ENCODE results near the gene VEGFC. TPM values are rescaled to one million over a fixed set of nuclear protein-coding genes. Genes with fewer than 3 reads are reported as not detected.

The VEGFC gene
- polyA plus RNA-seq, 3 donors = 17.4 to 20.8 (median 18.9) TPM

DNA sequence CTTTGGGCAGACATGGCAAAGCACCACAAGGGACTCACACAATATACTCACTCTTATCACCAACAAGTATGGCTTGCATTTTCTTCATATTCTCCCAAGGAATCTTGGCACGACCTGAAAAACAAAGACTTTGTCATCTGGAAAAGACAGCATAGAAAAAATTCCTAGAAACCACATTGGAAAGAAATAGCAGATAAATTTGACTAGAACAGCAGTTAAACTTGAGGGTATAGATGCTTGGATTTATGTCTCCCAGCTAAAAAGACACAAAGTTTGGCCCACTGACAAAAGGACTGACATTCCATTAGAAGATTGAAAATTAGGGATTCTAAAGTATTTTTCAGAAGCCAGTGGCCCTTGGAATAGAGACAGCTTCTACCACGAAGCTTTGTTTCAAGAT is 6.9 kb upstream of the VEGFC start:
- no peak for DNase-seq (ENCODE audit: low read depth in 3 of 3, low spot score in 2 of 3)

DNA sequence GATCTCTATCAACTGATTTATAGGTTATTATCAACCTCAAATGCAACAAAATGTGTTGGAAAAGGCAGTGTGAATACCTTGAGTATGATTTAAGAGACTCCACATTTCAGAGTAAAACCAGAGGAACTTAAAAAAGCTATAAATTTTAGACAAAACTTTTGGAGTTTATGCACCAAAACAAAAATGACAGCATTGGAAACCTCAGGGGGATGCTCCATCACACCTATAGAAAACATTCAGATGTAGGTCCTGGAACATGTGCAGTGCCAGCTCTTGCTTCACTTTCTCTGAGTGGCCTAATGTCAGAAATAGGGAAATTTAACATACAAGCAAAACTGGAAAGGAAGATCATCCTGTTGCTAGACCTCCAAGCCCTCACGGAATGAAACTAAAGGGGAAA is 5.8 kb upstream of the VEGFC start:
- DNase-seq (ENCODE audit: low read depth in 3 of 3, low spot score in 2 of 3) = no peak

DNA sequence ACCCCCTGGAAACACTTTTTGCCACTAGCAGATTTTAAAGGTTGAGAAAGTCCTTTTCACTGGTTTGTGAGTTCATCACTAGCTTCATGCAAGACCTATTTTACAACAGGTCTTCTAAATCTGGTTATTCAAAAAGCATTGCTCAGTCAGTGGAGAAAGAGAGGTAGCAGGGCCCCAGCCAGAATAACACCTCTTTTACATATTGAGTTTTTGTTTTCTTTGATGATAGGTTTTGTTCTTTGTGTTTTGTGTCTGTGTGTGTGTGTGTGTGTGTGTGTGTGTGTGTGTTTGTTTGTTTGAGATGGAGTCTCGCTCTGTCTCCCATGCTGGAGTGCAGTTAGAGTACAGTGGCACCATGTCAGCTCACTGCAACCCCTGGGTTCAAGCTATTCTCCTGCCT is 2.7 kb upstream of the VEGFC start:
- no peak for DNase-seq (ENCODE audit: low read depth in 3 of 3, low spot score in 2 of 3)

DNA sequence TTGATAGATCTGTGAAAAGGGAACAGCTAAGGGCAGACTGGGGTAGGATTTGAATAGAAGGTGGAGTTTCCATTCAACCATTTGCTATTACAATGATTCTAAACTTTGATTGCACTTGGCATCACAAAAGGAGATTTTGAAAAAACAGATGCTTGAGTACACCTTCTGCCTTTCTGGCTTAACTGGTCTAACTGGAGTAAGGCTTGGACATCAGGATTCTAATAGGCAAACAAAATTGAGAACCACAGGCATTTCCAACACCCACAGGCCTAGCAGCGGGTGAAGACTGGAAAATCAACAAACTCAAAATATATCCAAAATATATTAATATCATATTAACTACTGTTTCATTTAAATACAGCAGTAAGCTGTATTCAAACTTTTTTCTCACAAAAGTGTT is 1.9 kb upstream of the VEGFC start:
- DNase-seq (ENCODE audit: low read depth in 3 of 3, low spot score in 2 of 3) = no peak

DNA sequence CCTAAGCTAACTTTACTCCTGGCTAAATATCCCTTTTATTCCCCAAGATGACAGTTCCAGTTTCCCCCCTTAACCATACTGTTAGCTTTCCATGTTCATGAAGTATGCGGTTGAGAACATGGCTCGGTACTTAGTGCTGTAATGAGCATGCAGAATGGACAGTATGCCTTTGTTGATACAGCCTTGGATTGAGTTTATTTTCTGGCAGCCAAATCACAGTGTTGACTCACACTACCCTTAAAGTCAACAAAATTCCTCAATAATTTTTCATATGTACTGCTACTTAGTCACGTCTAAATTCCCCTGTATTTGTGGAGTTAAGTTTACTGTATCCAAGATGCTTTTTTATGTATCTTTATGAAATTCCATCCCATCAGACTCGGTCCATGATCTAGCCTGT is 1.4 kb upstream of the VEGFC start:
- no peak for DNase-seq (ENCODE audit: low read depth in 3 of 3, low spot score in 2 of 3)

DNA sequence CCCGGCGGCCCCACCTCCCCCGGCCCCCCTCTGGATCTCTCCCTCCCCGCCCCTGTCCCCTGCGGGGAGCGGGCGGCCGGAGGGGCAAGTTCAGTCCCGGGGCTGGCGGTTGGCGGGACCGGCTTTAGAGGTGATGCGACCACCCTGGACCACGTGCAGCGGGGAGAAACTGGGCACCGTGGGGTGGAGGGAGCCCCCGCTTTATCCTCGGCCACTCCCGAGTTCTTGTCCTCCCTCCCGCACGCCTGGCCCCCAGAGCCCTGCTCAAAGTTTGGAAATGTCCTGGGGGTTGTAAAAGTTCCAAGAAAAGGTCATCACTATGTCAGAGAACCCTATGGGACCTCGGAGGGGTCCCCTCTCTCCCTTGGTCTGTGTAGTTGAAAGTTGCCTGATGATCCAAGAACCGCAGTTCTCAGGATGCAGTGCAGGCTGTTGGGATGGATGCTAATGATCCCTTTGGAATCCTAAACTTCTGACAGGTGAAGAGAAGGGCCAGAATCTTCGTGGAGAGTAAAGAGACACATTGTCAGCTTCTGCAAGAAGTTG is 411 bp upstream of the VEGFC start:
- DNase-seq (ENCODE audit: low read depth in 3 of 3, low spot score in 2 of 3) = no peak

DNA sequence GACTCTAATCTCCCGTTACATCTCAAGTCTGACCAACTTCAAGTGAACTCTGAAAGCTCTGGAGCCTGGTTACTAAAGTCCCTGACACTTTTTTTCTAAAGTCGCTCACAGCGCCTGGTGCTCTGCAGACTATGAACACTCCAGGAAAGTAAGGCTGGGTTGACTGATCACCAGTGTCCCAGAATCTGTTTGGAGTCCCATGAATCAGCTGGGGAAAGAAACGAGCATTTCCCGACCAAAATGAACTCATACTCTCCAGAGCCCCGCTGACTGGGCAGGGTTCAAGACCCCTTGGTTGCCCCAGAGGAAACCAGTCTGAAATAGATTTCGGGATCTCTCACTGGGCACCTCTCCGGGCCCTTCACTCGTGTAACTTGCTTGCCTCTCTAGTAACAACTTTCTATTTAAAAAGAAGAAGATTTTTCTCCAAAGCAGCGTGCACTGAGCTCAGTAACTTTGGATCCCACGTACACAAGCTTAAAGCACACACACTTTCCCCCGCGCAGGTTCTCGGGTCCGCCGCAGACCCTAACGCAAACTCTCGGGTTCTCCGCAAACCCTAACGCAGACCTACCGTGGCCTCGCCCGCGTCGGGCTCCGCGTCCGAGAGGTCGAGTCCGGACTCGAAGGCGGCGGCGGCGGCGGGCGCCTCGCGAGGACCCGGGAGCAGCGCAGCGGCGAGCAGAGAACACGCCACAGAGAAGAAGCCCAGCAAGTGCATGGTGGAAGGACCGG is 964 bp downstream of the VEGFC start:
- DNase-seq (ENCODE audit: low read depth in 3 of 3, low spot score in 2 of 3) = peak in 2 of 3 donors; percentile 23 to 39

DNA sequence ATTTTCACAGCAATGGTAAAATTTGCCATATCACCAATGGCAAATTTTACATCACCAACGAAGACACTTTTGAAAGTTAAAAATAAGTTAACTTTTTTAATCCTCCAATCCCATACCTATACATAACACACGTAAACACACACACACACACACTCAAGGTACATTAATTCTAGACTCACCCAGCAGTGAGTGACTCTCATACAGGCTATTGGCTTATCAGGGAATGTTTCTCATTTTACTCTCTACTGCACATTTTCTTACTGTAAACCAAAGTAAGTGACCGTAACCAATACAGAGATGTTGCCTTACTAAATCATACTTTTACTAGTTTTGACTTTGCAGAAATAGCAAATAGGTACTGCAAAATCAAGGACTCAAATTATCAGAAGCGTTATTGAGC is 2.3 kb downstream of the VEGFC start:
- no peak for DNase-seq (ENCODE audit: low read depth in 3 of 3, low spot score in 2 of 3)

DNA sequence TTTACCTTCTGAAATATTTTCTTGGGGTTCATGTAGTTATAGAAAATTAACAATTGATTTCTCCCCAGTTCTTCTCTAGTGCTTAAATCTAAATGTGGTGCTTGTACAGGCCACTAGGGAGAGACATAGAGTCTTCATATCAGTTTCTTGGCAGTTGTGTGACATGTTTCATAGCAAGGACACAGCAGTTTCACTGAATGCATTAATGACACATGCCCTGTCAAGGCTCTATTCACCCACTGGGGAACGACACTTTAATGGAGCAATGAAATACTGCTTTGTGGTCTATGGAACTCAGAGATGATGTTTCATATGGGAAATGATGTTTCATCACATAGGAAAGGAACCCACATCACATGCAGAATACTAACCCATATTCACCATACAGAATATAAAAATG is 2.8 kb downstream of the VEGFC start:
- peak in 2 of 3 donors; percentile 15 to 18 for DNase-seq (ENCODE audit: low read depth in 3 of 3, low spot score in 2 of 3)

DNA sequence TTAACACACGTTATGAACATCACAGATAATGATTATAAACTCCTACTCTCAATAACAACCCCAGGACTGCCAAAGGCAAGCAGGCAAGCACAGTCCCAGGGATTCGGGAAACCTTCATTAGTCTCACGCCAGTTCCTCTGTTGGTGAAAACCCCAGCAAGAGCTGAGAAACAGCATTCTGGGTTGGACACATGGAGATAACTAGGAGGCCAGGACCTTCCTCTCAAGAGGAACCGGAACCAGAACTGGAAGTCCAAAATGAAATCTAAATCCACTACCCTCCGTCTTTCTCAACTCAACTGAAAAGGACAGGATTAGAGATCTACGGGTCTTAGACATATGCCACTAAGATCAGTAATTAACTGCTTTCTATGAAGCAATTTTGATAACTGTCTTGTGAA is 3.8 kb downstream of the VEGFC start:
- no peak for DNase-seq (ENCODE audit: low read depth in 3 of 3, low spot score in 2 of 3)

DNA sequence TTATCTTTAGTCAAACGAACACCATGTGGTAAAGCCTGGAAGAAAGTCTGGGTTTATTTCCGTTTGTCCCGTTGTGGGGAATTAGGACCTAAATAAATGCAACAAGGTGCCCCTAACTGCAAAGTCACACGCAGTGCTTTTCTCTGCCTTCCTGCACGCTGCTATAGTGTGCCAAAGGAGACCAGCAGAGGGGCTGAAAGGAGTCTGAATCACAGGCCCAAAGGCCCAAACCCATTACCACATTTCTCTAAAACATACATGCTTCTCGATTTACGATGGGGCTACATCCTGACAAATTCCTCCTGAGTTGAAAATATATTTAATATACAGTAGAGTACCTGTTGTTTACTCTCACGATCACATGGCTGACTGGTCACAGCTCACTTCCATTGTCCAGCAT is 4.5 kb downstream of the VEGFC start:
- no peak for DNase-seq (ENCODE audit: low read depth in 3 of 3, low spot score in 2 of 3)

DNA sequence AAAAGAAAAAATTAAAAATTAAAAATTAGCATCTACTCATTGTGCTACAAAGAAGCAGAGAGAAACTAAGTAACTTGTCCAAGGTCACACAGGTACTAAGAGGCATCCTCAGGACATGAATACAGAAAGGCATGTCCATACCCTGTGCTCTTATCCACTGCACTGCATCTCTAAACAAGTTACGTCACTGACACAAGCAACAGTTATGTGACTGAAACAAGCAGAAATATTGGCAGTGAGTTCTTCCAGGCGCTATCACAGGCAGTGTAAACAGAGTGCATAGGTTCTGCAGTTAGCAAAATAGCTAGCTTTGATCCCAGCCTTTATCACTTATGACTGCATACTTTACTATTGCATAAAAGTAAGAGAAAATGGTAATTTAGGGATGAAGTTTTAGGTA is 7.9 kb downstream of the VEGFC start:
- DNase-seq (ENCODE audit: low read depth in 3 of 3, low spot score in 2 of 3) = no peak

DNA sequence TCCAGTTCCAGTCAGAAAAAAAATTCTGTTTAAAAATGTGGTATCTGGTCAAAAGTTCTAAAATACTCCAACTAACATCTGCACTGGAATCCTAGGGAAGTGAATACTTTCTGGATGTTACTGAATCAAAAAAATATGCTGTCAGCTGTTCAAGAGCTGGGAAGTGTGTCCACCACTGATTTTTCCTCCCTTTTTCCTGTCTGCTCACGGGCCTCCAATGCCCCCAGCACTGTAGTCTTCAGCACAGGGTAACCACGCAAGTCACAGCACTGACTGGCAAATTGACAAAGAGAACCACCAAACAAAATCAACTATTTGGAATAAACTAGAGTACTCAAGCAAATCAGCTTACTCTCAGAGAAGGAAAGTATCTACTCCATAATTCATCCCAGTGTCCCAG is 9.9 kb downstream of the VEGFC start:
- no peak for DNase-seq (ENCODE audit: low read depth in 3 of 3, low spot score in 2 of 3)

DNA sequence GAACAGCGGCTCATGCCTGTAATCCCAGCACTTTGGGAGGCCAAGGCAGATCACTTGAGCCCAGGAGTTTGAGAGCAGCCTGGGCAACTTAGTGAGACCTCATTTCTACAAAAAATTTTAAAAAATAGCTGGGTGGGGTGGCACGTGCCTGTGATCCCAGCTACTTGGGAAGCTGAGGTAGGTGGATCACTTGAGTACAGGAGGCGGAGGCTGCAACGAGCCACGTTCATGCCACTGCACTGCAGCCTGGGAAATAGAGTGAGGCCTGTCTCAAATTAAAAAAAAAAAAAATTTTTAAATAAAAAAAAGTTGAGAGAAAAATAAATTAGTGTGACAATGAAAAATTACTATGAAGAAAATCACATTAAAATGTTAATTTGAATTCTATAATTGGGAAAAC is 10.5 kb downstream of the VEGFC start:
- no peak for DNase-seq (ENCODE audit: low read depth in 3 of 3, low spot score in 2 of 3)

DNA sequence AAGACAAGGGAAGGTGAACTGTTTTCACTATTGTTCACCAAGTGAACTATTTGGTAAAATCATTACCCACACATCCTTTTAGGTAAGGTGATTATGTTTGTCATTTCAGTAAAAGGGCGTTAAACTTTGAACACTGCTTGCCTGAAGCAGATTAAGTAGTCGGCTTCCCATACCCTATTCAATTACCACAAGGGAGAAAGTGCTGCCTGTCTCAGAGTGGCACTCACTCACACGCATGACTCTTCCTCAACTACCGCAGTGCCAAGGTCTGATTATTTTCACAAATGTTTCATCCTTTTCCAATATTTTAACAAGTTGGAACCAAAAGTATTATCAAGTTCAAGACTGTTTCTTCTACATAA is 11.0 kb downstream of the VEGFC start:
- no peak for DNase-seq (ENCODE audit: low read depth in 3 of 3, low spot score in 2 of 3)

DNA sequence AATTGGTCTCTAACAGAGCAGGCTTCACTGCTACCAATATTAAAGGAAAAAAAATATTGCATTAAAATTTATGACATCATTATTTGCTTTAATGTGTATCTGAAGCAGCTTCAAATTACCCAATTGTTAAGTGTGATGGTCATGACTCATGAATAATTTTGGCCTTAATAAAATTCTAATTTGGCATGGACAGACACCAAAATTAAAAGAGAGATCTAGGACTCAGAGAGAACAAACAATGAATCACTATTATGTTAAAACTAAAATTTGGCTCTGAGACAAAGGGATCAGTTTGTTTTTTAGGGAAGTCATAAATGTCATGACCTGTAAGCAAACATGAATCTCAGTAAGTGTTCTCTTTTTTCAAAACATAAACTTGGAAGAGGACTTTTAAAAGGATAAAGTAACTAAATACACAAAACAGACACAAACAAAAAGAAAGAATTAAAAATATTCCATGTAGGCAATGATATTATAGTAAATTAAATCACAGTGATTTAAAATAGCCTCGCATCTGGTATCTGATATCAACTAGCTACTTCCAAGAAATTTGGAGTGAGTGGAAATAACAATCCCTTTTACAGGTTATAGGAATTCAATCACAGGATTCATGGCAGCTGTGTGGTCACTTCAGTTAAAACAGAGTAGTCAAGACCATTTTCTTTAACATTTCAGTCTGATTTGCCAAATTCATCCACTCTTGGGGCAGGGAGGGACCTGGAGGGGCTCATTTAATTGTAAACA is 11.6 kb downstream of the VEGFC start:
- DNase-seq (ENCODE audit: low read depth in 3 of 3, low spot score in 2 of 3) = no peak

DNA sequence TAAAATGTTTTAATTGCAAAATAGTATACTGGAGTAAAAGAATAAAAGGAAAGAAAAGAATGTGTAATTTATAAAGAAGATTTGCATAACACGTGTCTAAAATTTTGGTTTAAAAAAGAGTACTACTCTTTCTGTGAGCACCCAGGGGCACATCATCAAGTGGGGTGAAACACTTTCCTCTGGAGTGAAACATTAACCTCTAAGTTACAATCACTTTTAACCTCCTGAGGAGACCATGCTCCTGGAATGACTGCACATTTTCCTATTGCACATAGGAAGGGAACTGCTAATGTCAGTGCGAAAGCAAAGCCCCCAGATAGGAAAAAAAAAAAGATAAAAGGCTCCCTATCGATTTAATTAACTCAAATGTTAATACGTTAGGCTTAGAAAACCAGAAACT is 13.3 kb downstream of the VEGFC start:
- no peak for DNase-seq (ENCODE audit: low read depth in 3 of 3, low spot score in 2 of 3)

DNA sequence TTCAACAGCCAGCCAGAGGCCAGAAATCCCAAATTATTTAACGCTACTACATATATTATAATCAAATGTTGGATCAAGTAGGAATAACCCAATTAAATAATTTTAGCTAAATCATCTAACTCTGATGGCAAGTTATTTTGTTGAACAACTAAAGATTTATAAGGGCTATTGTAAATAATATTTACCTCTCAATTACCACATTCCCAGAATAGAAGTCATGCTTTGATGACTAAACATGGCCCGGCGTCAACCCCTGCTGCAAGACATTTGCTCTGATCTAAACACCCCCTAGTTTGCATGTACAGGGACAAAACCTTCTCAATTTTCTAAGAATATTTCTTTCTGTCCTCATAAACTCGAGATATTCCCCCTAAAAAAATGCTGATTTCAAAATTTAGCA is 14.2 kb downstream of the VEGFC start:
- no peak for DNase-seq (ENCODE audit: low read depth in 3 of 3, low spot score in 2 of 3)

DNA sequence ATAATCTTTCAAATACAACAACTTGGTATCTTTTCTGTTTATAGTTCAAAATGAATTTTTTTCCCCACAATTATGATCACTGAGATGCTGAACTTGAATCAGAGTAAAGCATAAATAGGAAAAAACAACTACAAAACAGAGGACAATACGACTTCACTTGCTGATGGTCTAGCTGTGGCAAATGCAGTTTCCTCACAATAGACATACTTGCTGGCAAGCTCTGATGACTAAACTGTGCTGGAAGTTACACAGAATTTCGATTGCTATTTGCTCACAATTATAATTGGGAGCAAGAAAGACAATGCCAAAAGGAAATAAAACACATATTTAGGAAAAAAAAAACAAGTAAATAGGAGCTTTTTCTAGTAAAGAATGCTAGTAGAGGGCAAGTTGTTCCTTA is 14.7 kb downstream of the VEGFC start:
- no peak for DNase-seq (ENCODE audit: low read depth in 3 of 3, low spot score in 2 of 3)

DNA sequence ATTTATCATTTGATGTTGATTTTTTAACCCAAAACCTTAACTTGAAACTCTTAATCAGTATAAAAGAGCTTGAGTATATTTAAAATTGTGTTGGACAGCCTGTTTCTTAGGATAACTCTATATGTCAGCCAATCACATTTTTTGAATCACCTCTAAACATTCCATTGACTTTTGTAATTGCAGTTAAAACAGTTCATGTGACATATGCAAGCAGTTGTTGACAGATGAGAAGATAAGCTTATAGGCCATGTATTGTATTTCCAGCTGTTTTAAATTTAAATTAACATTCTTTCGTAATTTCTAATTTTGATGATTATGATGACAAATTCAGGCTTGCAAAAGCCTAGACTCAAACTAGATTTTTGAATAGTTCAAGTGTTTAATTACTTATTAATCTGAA is 17.4 kb downstream of the VEGFC start:
- DNase-seq (ENCODE audit: low read depth in 3 of 3, low spot score in 2 of 3) = no peak

DNA sequence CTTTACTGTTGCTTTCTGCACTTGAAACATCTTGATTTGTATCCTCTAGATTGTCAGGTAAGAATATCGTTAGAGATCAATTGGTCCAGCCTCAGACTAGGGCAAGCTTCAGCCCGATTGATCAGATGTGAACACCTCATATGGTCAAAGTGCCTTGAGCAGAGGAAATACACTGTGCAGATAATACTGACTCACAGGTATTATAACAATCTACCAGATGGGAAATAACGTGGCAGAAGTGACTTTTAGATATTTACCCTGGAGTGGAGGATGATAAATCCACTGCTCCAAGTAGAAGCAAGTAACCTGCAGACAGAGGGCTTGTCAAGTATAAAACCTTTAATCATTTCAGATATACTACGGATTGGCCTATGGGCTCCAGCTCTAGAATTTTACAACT is 17.9 kb downstream of the VEGFC start:
- DNase-seq (ENCODE audit: low read depth in 3 of 3, low spot score in 2 of 3) = no peak

DNA sequence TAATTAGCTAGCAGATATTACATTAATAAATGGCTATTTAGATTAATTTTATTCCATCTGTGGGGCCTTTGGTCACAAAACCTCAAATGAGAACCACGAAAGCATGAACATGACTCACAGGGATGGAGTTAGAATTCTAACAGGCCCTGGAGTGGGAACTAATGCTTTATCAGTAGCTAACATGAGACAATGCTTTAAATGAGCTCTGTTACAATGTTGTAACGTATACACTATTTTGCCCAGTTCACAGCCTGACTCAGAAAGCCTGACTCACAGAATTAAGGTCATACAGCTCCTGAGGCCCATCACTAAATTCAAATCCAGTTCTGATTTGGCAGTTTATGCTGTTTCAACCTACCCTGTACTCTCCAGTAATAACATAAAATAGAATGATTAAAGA is 23.2 kb downstream of the VEGFC start:
- no peak for DNase-seq (ENCODE audit: low read depth in 3 of 3, low spot score in 2 of 3)
